Parathyroid adenoma (tissue), 2 donors: ENCODE measurements around the gene SEMA6A.

Experiments
- H2AFZ ChIP-seq: fragments of 300-600 bp; sonication (generic); one replicate; pipeline ENCODE4 v1.7.0; 2017; ENCODE audit warnings: antibody characterized with exemption, mild to moderate bottlenecking
- H3K27ac ChIP-seq: fragments of 300-600 bp; sonication (generic); one replicate; pipeline ENCODE4 v1.7.0; 2017
- H3K27me3 ChIP-seq: fragments of 300-600 bp; sonication (generic); one replicate; pipeline ENCODE4 v1.7.0; 2017; ENCODE audit warnings: low read length; ENCODE audit not compliant: control insufficient read depth, insufficient read depth
- H3K36me3 ChIP-seq: fragments of 300-600 bp; sonication (generic); one replicate; pipeline ENCODE4 v1.7.0; 2017; ENCODE audit warnings: low read length; ENCODE audit not compliant: control insufficient read depth, insufficient read depth
- H3K4me1 ChIP-seq: fragments of 300-600 bp; sonication (generic); one replicate; pipeline ENCODE4 v1.7.0; 2017; ENCODE audit warnings: control low read depth
- H3K4me2 ChIP-seq: fragments of 300-600 bp; sonication (generic); one replicate; pipeline ENCODE4 v1.7.0; 2017; ENCODE audit warnings: low read length
- H3K4me3 ChIP-seq: fragments of 300-600 bp; sonication (generic); one replicate; pipeline ENCODE4 v1.7.0; 2017; ENCODE audit warnings: low read depth, low read length
- H3K79me2 ChIP-seq: fragments of 300-600 bp; sonication (generic); one replicate; pipeline ENCODE4 v1.7.0; 2017; ENCODE audit warnings: control low read depth
- H3K9ac ChIP-seq: fragments of 300-600 bp; sonication (generic); one replicate; pipeline ENCODE4 v1.7.0; 2017; ENCODE audit warnings: mild to moderate bottlenecking
- H3K9me3 ChIP-seq: fragments of 300-600 bp; sonication (generic); one replicate; pipeline ENCODE4 v1.7.0; 2017; ENCODE audit warnings: low read length; ENCODE audit not compliant: control insufficient read depth
- TF ChIP-seq, protein P1 (sequence below): fragments of 300-600 bp; sonication (generic); IDR thresholded peaks from one replicate; pipeline ENCODE4 v1.7.0; 2017; ENCODE audit warnings: antibody characterized with exemption, mild to moderate bottlenecking
- donor health status: primary hyperparathyroidism.

Gene SEMA6A

GRCh38 chr5:116614603-116614920, 39.9 kb upstream of the SEMA6A start:
- H2AFZ ChIP-seq = no peak overlapping the region
- no peaks in the 10 kb centered on the region for H3K36me3 ChIP-seq
- H3K4me1 ChIP-seq = no peaks in the 10 kb centered on the region
- H3K4me2 ChIP-seq = no peak overlapping the region
- no peaks in the 10 kb centered on the region for H3K27me3 ChIP-seq
- H3K9me3 ChIP-seq = no peaks in the 10 kb centered on the region
- H3K79me2 ChIP-seq = no peaks in the 10 kb centered on the region
- H3K27ac ChIP-seq = no peak overlapping the region
- TF ChIP-seq, protein P1, sequence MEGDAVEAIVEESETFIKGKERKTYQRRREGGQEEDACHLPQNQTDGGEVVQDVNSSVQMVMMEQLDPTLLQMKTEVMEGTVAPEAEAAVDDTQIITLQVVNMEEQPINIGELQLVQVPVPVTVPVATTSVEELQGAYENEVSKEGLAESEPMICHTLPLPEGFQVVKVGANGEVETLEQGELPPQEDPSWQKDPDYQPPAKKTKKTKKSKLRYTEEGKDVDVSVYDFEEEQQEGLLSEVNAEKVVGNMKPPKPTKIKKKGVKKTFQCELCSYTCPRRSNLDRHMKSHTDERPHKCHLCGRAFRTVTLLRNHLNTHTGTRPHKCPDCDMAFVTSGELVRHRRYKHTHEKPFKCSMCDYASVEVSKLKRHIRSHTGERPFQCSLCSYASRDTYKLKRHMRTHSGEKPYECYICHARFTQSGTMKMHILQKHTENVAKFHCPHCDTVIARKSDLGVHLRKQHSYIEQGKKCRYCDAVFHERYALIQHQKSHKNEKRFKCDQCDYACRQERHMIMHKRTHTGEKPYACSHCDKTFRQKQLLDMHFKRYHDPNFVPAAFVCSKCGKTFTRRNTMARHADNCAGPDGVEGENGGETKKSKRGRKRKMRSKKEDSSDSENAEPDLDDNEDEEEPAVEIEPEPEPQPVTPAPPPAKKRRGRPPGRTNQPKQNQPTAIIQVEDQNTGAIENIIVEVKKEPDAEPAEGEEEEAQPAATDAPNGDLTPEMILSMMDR = no peak
- H3K9ac ChIP-seq = no peak overlapping the region
- no peak overlapping the region for H3K4me3 ChIP-seq

DNA sequence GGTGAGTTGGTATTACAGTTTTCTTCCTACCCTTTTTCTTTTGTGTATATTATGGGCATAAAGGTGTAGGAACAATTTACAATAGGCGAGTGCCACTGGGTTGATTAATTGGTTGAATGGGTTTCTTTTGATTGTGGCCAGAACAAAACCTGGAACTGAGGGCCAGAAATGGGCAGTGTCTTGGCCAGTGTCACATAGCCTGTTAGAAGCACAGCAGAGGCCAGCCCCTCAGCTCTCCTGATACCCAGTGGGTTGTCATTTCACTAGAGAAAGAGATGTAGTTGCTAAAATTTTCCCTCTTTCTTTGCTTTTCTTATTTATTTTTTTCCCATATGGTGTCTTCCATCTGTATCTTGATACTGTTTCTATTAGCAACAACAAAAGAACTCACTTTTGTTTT, 38.8 kb upstream of the SEMA6A start:
- Histone ChIP-seq H3K36me3 (no peaks in the 10 kb centered on the region), H3K4me2 (no peak overlapping the region), H2AFZ (no peak overlapping the region), H3K4me3 (no peak overlapping the region), H3K27ac (no peak overlapping the region), H3K4me1 (no peaks in the 10 kb centered on the region), H3K9ac (no peak overlapping the region), H3K79me2 (no peaks in the 10 kb centered on the region), H3K9me3 (no peaks in the 10 kb centered on the region), H3K27me3 (no peaks in the 10 kb centered on the region)
- TF ChIP-seq, protein P1 = no peak

GRCh38 chr5:116612431-116612830, 37.8 kb upstream of the SEMA6A start:
- Histone ChIP-seq H3K9ac (no peak overlapping the region), H3K9me3 (no peaks in the 10 kb centered on the region), H3K4me3 (no peak overlapping the region), H3K27me3 (no peaks in the 10 kb centered on the region), H3K27ac (no peak overlapping the region), H3K79me2 (no peaks in the 10 kb centered on the region), H3K4me2 (no peak overlapping the region), H3K4me1 (no peaks in the 10 kb centered on the region), H3K36me3 (no peaks in the 10 kb centered on the region), H2AFZ (no peak overlapping the region)
- TF ChIP-seq, protein P1 = no peak

DNA sequence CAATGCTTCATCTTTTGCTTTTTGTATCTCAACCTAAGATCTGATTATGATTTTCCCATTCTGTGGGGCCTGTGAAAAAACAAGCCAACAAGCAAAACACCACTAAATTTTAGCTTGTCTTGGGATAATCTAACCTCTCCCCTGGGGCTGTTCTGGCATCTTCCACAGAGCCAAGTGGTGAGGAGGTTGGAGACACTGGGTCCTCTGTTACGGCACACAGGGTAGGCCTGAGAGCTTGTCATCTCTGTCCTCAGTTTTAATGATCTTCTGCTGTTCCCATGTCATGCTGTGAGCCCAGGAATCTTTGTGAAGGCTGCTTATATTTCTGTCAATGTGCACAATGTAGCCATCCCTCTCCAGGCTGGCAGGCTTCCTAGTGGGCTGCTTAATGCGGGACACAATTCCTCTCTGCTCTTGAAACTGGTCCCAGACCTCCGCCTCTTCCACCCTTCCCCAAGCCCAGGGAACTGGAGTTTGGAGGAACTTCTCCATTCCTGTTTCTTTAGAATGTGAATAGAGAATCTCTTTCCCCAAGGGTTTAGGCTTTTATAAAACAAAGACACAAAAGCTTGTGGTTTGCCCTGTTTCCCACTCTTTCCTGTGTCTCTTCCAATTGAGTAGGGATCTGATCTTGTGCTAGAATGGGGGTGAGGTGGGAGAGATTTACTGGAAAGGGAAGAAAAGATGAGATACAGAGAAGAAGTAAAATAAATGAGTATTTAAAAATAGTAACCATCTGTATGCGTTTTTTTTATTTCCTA, 30.9 kb upstream of the SEMA6A start:
- Histone ChIP-seq H3K27ac (no peak overlapping the region), H3K36me3 (no peaks in the 10 kb centered on the region)

More for the DNA sequence above, 30.9 kb upstream of the SEMA6A start:
- H3K4me2 ChIP-seq = no peak overlapping the region
- no peaks in the 10 kb centered on the region for H3K79me2 ChIP-seq
- H2AFZ ChIP-seq = no peak overlapping the region
- H3K4me1 ChIP-seq = no peaks in the 10 kb centered on the region
- no peaks in the 10 kb centered on the region for H3K9me3 ChIP-seq
- H3K4me3 ChIP-seq = no peak overlapping the region
- H3K27me3 ChIP-seq = no peaks in the 10 kb centered on the region
- no peak overlapping the region for H3K9ac ChIP-seq
- TF ChIP-seq, protein P1 = no peak
